ENCODE data around the gene ATG10. TPM values are rescaled to one million over a fixed set of nuclear protein-coding genes. Genes with fewer than 3 reads are reported as not detected.

Gene ATG10
- total RNA-seq, 4 donors from 2014 or later = 8.4 to 10.6 TPM; not detected in 2

DNA sequence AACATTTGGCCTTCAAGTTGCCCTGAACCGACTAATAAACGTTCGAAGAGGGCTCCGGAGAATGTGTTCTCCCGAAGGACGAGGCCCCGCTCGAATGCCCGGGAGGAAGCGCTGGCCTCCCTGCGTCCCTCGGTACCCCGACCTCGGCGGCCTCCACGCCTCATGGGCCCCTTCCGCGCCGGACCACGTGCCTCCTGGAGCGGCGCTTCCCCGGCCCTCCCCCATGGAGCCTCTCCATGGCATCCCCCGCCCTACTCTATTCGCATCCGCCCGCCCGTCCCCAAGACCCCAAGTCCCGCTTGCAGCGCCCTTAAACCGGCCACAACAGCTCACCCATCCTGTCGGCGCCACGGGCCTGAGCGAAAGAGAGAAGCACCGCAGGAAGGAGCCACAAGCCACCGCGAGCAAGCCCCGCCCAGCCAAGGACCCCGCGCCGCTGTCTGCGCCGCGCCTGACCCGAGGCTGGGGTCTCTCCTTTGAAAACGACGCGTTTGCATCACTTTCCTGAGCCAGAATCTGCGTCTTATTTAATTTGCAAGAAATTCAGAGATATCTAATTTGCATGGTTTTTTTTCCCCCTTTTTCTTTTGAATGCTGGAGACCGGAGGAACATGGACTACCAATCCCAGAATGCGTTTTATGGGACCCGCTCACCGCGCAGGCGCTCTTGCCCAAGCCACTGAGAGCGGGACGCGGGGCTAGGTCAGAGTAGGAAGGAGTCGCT is 306.3 kb downstream of the ATG10 start, which contains the start of gene RPS23:
Gene RPS23 (minus strand): TSS at position 368 of the 724 bp plus-strand sequence. CDS start 31 bp downstream, at position 337.
- 0% methylated on average over 2 to 56 of the region's 60 CpGs for WGBS, 2 donors (ENCODE audit: low coverage in 1 of 2)
- in situ Hi-C loops (cut with MboI; ENCODE audit: low pct_ligation_motif_present in 1 of 4, low pct_unique_long_range_greater_than_20kb in 1 of 4, low sequenced_read_pairs in 3 of 4) (no loop called here), intact Hi-C loops (cut with DNase I; ENCODE audit: low total_unique reads) (no loop called here)

DNA sequence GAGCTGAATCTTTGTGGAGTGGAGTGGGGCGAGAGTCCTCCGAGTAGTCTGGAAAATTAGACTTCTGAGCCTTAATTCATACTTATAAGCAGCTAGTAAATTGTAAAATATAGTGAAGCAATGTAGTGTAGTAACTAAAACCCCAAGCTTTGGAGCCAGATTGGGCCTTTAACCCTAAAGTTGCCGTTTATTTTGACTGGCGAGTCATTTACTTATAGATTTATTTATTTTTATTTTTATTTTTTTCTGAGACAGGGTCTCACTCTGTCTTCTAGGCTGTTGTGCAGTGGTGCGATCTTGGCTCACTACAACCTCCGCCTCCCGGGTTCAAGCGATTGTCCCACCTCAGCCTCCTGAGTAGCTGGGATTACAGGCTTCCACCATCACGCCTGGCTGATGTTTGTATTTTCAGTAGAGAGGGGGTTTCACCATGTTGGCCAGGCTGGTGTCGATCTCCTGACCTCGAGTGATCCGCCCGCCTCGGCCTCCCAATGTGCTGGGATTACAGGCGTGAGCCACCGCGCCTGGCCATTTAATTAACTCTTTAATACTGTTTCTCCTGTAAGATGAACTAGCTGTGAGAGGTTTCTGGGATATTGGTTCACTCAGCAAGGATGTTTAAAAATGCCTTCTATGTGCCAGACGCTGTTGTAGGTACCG is 307.0 kb downstream of the ATG10 start:
- no peak for DNase-seq
- Histone ChIP-seq H3K4me3 (peak overlapping the region; percentile 60 to 97 (median 77)), H3K36me3 (peaks cover 0 to 22% (median 10%) of the 10 kb centered on the region in 4 donors), H3K27ac (peak overlapping the region; percentile 83 to 90 (median 86)), H3K27me3 (no peaks in the 10 kb centered on the region), H3K4me1 (peaks cover 0 to 24% (median 9%) of the 10 kb centered on the region in 4 donors), H3K9me3 (no peaks in the 10 kb centered on the region)
- TF ChIP-seq POLR2AphosphoS5 (IDR thresholded peaks at IDR 0.05) (no peak), EP300 (IDR thresholded peaks at IDR 0.05; ENCODE audit: low read depth) (no peak), POLR2A (IDR thresholded peaks at IDR 0.05) (no peak)
- TF ChIP-seq, protein P1, sequence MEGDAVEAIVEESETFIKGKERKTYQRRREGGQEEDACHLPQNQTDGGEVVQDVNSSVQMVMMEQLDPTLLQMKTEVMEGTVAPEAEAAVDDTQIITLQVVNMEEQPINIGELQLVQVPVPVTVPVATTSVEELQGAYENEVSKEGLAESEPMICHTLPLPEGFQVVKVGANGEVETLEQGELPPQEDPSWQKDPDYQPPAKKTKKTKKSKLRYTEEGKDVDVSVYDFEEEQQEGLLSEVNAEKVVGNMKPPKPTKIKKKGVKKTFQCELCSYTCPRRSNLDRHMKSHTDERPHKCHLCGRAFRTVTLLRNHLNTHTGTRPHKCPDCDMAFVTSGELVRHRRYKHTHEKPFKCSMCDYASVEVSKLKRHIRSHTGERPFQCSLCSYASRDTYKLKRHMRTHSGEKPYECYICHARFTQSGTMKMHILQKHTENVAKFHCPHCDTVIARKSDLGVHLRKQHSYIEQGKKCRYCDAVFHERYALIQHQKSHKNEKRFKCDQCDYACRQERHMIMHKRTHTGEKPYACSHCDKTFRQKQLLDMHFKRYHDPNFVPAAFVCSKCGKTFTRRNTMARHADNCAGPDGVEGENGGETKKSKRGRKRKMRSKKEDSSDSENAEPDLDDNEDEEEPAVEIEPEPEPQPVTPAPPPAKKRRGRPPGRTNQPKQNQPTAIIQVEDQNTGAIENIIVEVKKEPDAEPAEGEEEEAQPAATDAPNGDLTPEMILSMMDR (IDR thresholded peaks at IDR 0.05) = no peak
- 26 to 69% methylated on average over 11 to 19 of the region's 19 CpGs for WGBS, 2 donors (ENCODE audit: low coverage in 1 of 2)
- intact Hi-C loops (cut with DNase I; ENCODE audit: low total_unique reads) = no loop called here
- in situ Hi-C loops (cut with MboI; ENCODE audit: low pct_ligation_motif_present in 1 of 4, low pct_unique_long_range_greater_than_20kb in 1 of 4, low sequenced_read_pairs in 3 of 4) = no loop called here

More for the DNA sequence above, 306.3 kb downstream of the ATG10 start, which contains the start of gene RPS23:
- Histone ChIP-seq H3K4me3 (peak within 1 kb of the TSS; percentile 60 to 97 (median 77)), H3K36me3 (peaks cover 0 to 22% (median 10%) of the 10 kb centered on the region in 4 donors), H3K27me3 (no peaks in the 10 kb centered on the region), H3K9me3 (no peaks in the 10 kb centered on the region), H3K4me1 (peaks cover 0 to 24% (median 9%) of the 10 kb centered on the region in 4 donors), H3K27ac (peak within 1 kb of the TSS; percentile 83 to 90 (median 86))
- TF ChIP-seq POLR2AphosphoS5 (IDR thresholded peaks at IDR 0.05) (peak; percentile 79 to 98 (median 90)), POLR2A (IDR thresholded peaks at IDR 0.05) (peak; percentile 96), EP300 (IDR thresholded peaks at IDR 0.05; ENCODE audit: low read depth) (no peak)
- TF ChIP-seq, protein P1 (IDR thresholded peaks at IDR 0.05) = no peak
- DNase-seq = peak; percentile 92

DNA sequence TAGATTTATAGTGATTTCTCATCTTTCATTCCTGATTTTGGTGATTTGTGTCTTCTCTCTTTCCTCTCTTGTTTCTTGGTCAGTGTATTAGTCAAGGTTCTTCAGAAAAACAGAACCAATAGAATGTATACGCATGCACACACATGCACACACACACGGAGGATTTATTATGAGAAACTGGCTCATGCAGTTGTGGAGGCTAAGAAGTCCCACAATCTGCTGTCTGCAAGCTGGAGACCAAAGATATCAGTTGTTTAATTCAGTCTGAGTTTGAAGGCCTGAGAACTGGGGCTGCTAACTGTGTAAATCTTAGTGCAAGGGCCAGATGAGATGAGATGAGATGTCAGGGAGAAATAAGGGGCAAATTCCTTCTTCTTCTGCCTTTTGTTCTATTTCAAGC is 312.1 kb downstream of the ATG10 start:
- Histone ChIP-seq H3K27ac (no peak overlapping the region), H3K27me3 (no peaks in the 10 kb centered on the region), H3K4me3 (no peak overlapping the region), H3K9me3 (no peaks in the 10 kb centered on the region), H3K36me3 (no peaks in the 10 kb centered on the region), H3K4me1 (peaks cover 0 to 9% (median 4%) of the 10 kb centered on the region in 4 donors)
- in situ Hi-C loops (cut with MboI; ENCODE audit: low pct_ligation_motif_present in 1 of 4, low pct_unique_long_range_greater_than_20kb in 1 of 4, low sequenced_read_pairs in 3 of 4) (no loop called here), intact Hi-C loops (cut with DNase I; ENCODE audit: low total_unique reads) (no loop called here)
- TF ChIP-seq POLR2AphosphoS5 (IDR thresholded peaks at IDR 0.05) (no peak), EP300 (IDR thresholded peaks at IDR 0.05; ENCODE audit: low read depth) (no peak), POLR2A (IDR thresholded peaks at IDR 0.05) (no peak)
- TF ChIP-seq, protein P1 (IDR thresholded peaks at IDR 0.05) = no peak
- WGBS, 2 donors (ENCODE audit: low coverage in 1 of 2) = 90 to 100% methylated on average over 2 of the region's 2 CpGs
- DNase-seq = no peak

- H3K9me3 ChIP-seq = no peaks in the 10 kb centered on the region
Observed at GRCh38 chr5:82285206-82285605, 313.4 kb downstream of the ATG10 start.

More at GRCh38 chr5:82285206-82285605, 313.4 kb downstream of the ATG10 start:
- intact Hi-C loops (cut with DNase I; ENCODE audit: low total_unique reads) (no loop called here), in situ Hi-C loops (cut with MboI; ENCODE audit: low pct_ligation_motif_present in 1 of 4, low pct_unique_long_range_greater_than_20kb in 1 of 4, low sequenced_read_pairs in 3 of 4) (no loop called here)
- Histone ChIP-seq H3K4me3 (no peak overlapping the region), H3K4me1 (no peaks in the 10 kb centered on the region), H3K27me3 (no peaks in the 10 kb centered on the region), H3K27ac (no peak overlapping the region), H3K36me3 (no peaks in the 10 kb centered on the region)
- TF ChIP-seq, protein P1 (IDR thresholded peaks at IDR 0.05) = no peak
- TF ChIP-seq POLR2A (IDR thresholded peaks at IDR 0.05) (no peak), POLR2AphosphoS5 (IDR thresholded peaks at IDR 0.05) (no peak), EP300 (IDR thresholded peaks at IDR 0.05; ENCODE audit: low read depth) (no peak)
- no peak for DNase-seq
- 94 to 96% methylated on average over 5 to 6 of the region's 6 CpGs for WGBS, 2 donors (ENCODE audit: low coverage in 1 of 2)

Data from transverse colon (tissue), 4 donors.